HepG2 (cell line): Measurements from ENCODE around the gene RAET1E. TPM values are rescaled to one million over a fixed set of nuclear protein-coding genes. Genes with fewer than 3 reads are reported as not detected.
A peak's percentile ranks its signal among the peaks of the same experiment; 100 is the strongest.
"Not testable (repeated sequence)": the region's sequence is repeated elsewhere in the genome, so short reads cannot be mapped to it uniquely, and the experiment has no call there.

Experiments used
- ATAC-seq: fragments of 200-7000 bp; cut with Tn5 transposase; 3 replicates; pipeline ENCODE4 v1.9.1; 2020; ENCODE audit warnings: mild to moderate bottlenecking, moderate library complexity
- BruUV-seq: library from RNA; stranded (reverse); fragments of 400-500 nt; replicated peaks from 2 replicates; lab custom pipeline; 2021; lab: Mats Ljungman, UMichigan
- CTCF ChIA-PET: fragments of 300-600 bp; formaldehyde crosslinking; extraction: SDS; loops from one replicate; lab custom pipeline; 2021; ENCODE audit warnings: low total read pairs, inconsistent platforms, low intra/inter-chr PET ratio; lab: Yijun Ruan, JAX
- POLR2A ChIA-PET: fragments of 350-600 bp; sonication (Branson Sonifier 250); formaldehyde crosslinking; loops from one replicate; lab custom pipeline; 2020; ENCODE audit warnings: antibody characterized with exemption, inconsistent platforms; lab: Yijun Ruan, JAX
- DNase-seq: peaks from one replicate; pipeline ENCODE4 v3.0.0-alpha.2; 2015; ENCODE audit warnings: low spot score
- FAIRE-seq: peaks from 3 replicates; lab custom pipeline; 2011; peaks lifted over from hg19 to GRCh38; lab: Jason Lieb, UNC
- H2AFZ ChIP-seq: one replicate; pipeline ENCODE4 v1.6.1; 2011; ENCODE audit warnings: low read length, inconsistent platforms
- H3K27ac ChIP-seq: fragments of 300-600 bp; 3 replicates; pipeline ENCODE4 v1.8.0; 2011; ENCODE audit warnings: mixed run types, mild to moderate bottlenecking, mixed read lengths, low read length, inconsistent platforms; ENCODE audit not compliant: insufficient read depth; ENCODE audit errors: extremely low read length
- H3K27me3 ChIP-seq, 2 experiments: fragments of 200-600 bp in 1 of 2; 2 replicates in 1 of 2; 3 replicates in 1 of 2; pipeline versions ENCODE4 v1.6.0 to v1.8.0; 2011; ENCODE audit warnings: low read length in 2 of 2, mild to moderate bottlenecking in 2 of 2, moderate library complexity in 2 of 2, inconsistent platforms in 1 of 2; ENCODE audit not compliant: insufficient read depth in 2 of 2, control insufficient read depth in 1 of 2
- H3K36me3 ChIP-seq, 2 experiments: fragments of 200-600 bp in 1 of 2; replicated peaks in 1 of 2; 2 replicates in 1 of 2; 3 replicates in 1 of 2; pipeline versions ENCODE4 v1.5.1 to v1.8.0; 2011; ENCODE audit warnings: low read length in 2 of 2, inconsistent platforms in 1 of 2; ENCODE audit not compliant: insufficient read depth in 2 of 2, control insufficient read depth in 1 of 2
- H3K4me1 ChIP-seq: 2 replicates; pipeline ENCODE4 v1.5.1; 2012; ENCODE audit warnings: low read length, inconsistent platforms; ENCODE audit not compliant: insufficient read depth
- H3K4me2 ChIP-seq: 2 replicates; pipeline ENCODE4 v1.6.0; 2011; ENCODE audit warnings: low read depth, low read length, inconsistent platforms
- H3K4me3 ChIP-seq, 3 experiments: fragments of 200-600 bp in 1 of 3; sonication (generic), shearing (Covaris generic) in 1 of 3; replicated peaks in 1 of 3; 2 replicates each; pipeline ENCODE4 v1.5.1; 2011 to 2016; ENCODE audit warnings: low read length in 3 of 3, inconsistent platforms in 2 of 3, low read depth in 2 of 3, mild to moderate bottlenecking in 2 of 3, control low read depth in 1 of 3, mixed read lengths in 1 of 3; ENCODE audit not compliant: insufficient read depth in 1 of 3
- H3K79me2 ChIP-seq: one replicate; pipeline ENCODE4 v1.6.1; 2011; ENCODE audit warnings: low read length, inconsistent platforms; ENCODE audit not compliant: insufficient read depth
- H3K9ac ChIP-seq: 2 replicates; pipeline ENCODE4 v1.6.0; 2011; ENCODE audit warnings: mild to moderate bottlenecking, low read depth, low read length, inconsistent platforms; ENCODE audit not compliant: insufficient read depth
- H3K9me3 ChIP-seq: 2 replicates; pipeline ENCODE4 v1.5.1; 2012; ENCODE audit warnings: mild to moderate bottlenecking, low read length
- H4K20me1 ChIP-seq: 2 replicates; pipeline ENCODE4 v1.6.0; 2011; ENCODE audit warnings: inconsistent platforms, mild to moderate bottlenecking, low read length, moderate library complexity; ENCODE audit not compliant: insufficient read depth
- E2F2 ChIP-seq: sonication (generic); formaldehyde crosslinking; IDR thresholded peaks from 2 replicates; pipeline ENCODE4 v1.4.0; 2020; ENCODE audit warnings: missing genetic modification reagents, borderline replicate concordance
- GRHL1 ChIP-seq: sonication (generic); formaldehyde crosslinking; conservative IDR thresholded peaks from 2 replicates; pipeline ENCODE4 v1.8.0; 2022; ENCODE audit warnings: missing genetic modification reagents
- HES4 ChIP-seq: sonication (generic); formaldehyde crosslinking; IDR thresholded peaks from 2 replicates; pipeline ENCODE4 v1.9.0; 2021; ENCODE audit warnings: mild to moderate bottlenecking, missing genetic modification reagents, borderline replicate concordance
- MEIS2 ChIP-seq: sonication (generic); formaldehyde crosslinking; IDR thresholded peaks from 2 replicates; pipeline ENCODE4 v1.9.0; 2021; ENCODE audit warnings: mild to moderate bottlenecking, missing genetic modification reagents
- MYC ChIP-seq: sonication (generic); formaldehyde crosslinking; IDR thresholded peaks from 2 replicates; pipeline ENCODE4 v1.9.0; 2021; ENCODE audit warnings: missing genetic modification reagents, borderline replicate concordance
- NBN ChIP-seq: fragments of 450-650 bp; conservative IDR thresholded peaks from 2 replicates; pipeline ENCODE4 v1.6.1; 2017
- NCOA5 ChIP-seq: sonication (generic); formaldehyde crosslinking; IDR thresholded peaks from 2 replicates; pipeline ENCODE4 v1.4.0; 2020; ENCODE audit warnings: missing genetic modification reagents
- NR2F6 ChIP-seq, 2 experiments: IDR thresholded peaks; 2 replicates each; pipeline ENCODE4 v1.6.1; 2016; ENCODE audit warnings: antibody characterized with exemption in 1 of 2, mild to moderate bottlenecking in 1 of 2
- PLRG1 ChIP-seq: fragments of 450-650 bp; conservative IDR thresholded peaks from 2 replicates; pipeline ENCODE4 v1.6.1; 2016
- RAD51 ChIP-seq: fragments of 450-650 bp; IDR thresholded peaks from 2 replicates; pipeline ENCODE4 v1.6.1; 2016; ENCODE audit warnings: borderline replicate concordance
- REXO4 ChIP-seq: sonication (generic); formaldehyde crosslinking; IDR thresholded peaks from 2 replicates; pipeline ENCODE4 v1.8.0; 2022; ENCODE audit warnings: missing genetic modification reagents, mild to moderate bottlenecking, borderline replicate concordance
- RORA ChIP-seq: sonication (generic); formaldehyde crosslinking; IDR thresholded peaks from 2 replicates; pipeline ENCODE4 v1.5.0; 2020; ENCODE audit warnings: mild to moderate bottlenecking, missing genetic modification reagents, moderate library complexity
- ZBTB21 ChIP-seq: sonication (generic); formaldehyde crosslinking; IDR thresholded peaks from 2 replicates; pipeline ENCODE4 v1.4.0; 2020; ENCODE audit warnings: missing genetic modification reagents
- ZNF558 ChIP-seq: sonication (generic); formaldehyde crosslinking; IDR thresholded peaks from 2 replicates; pipeline ENCODE4 v1.9.0; 2022; ENCODE audit warnings: mild to moderate bottlenecking, missing genetic modification reagents, borderline replicate concordance
- ZNF569 ChIP-seq: sonication (generic); formaldehyde crosslinking; IDR thresholded peaks from 2 replicates; pipeline ENCODE4 v1.5.0; 2020; ENCODE audit warnings: mild to moderate bottlenecking, missing genetic modification reagents, moderate library complexity, borderline replicate concordance
- ZNF607 ChIP-seq: sonication (generic); formaldehyde crosslinking; IDR thresholded peaks from 2 replicates; pipeline ENCODE4 v1.5.1; 2020; ENCODE audit warnings: missing genetic modification reagents, mild to moderate bottlenecking, borderline replicate concordance
- ZNF781 ChIP-seq: sonication (generic); formaldehyde crosslinking; IDR thresholded peaks from 2 replicates; pipeline ENCODE4 v1.5.1; 2020; ENCODE audit warnings: borderline replicate concordance, mild to moderate bottlenecking, missing genetic modification reagents; ENCODE audit errors: not compliant biosample characterization
- WGBS: methylation state at CpG from one replicate; pipeline ENCODE4 v1.1.6; 2017; ENCODE audit warnings: low lambda C conversion rate; 5-methylcytosine and 5-hydroxymethylcytosine counted together
- in situ Hi-C: cut with HindIII; loops from 2 replicates; pipeline ENCODE4 v1.10.0; 2017; ENCODE audit warnings: low pct_unique_long_range_greater_than_20kb; ENCODE audit not compliant: extremely low pct_ligation_motif_present
- intact Hi-C: fragments of 100-400 bp; cut with micrococcal nuclease; formaldehyde crosslinking; loops from one replicate; pipeline ENCODE4 v1.10.0; 2022; ENCODE audit not compliant: unreplicated experiment
- polyA plus RNA-seq, 8 experiments: library from polyadenylated mRNA; depleted of rRNA in 3 of 8; stranded (reverse) in 7 of 8; unstranded in 1 of 8; fragments of >200 nt; fragmentation: Illumina TruSeq in 4 of 8; extraction: Trizol in 4 of 8; gene quantifications; 2 replicates each; pipeline versions ENCODE4 v1.2.1 to v1.2.3, GENCODE V29; 2011 to 2016; ENCODE audit warnings: low read depth in 4 of 8, missing spikeins in 1 of 8, mixed read lengths in 1 of 8; ENCODE audit not compliant: insufficient read depth in 1 of 8
- total RNA-seq, 5 experiments: library from RNA; depleted of rRNA; stranded (reverse); fragments of >200 nt; fragmentation: Illumina TruSeq; extraction: Trizol; gene quantifications; 2 replicates each; pipeline ENCODE4 v1.2.3, GENCODE V29; 2016; ENCODE audit warnings: low read depth in 1 of 5

Gene RAET1E
- total and polyA plus RNA-seq, 2 of the 13 experiments (the other 11 are each of a cell fraction or from before 2014, with no cell fraction given), result not detected

- intact Hi-C loops, FAIRE-seq, H3K36me3 ChIP-seq, DNase-seq, H4K20me1 ChIP-seq, CTCF ChIA-PET, H3K9me3 ChIP-seq, H2AFZ ChIP-seq, H3K79me2 ChIP-seq, ATAC-seq, BruUV-seq, H3K27ac ChIP-seq, H3K9ac ChIP-seq, POLR2A ChIA-PET: not testable (repeated sequence)
- H3K27me3 ChIP-seq, result peaks cover 13 to 75% of the 10 kb centered on the region in 2 experiments
- 56% methylated on average over 5 of the region's 5 CpGs for WGBS
- TF ChIP-seq RAD51, result peak; percentile 43; the same call in 1 of the 2 replicates
- 0 out of 2 replicates have a peak, but pooled peaks have one; percentile 7 for TF ChIP-seq MYC (CRISPR knock-in tag)
- H3K4me1 ChIP-seq, result peaks cover 34% of the 10 kb centered on the region
- in situ Hi-C loops, result loop anchor here (5.0 kb wide), 2 partner anchors 80 to 200 kb away; no protein-coding TSS in a partner anchor
- H3K4me3 ChIP-seq, result peak overlapping the region in 1 of 3 experiments; percentile 70; a peak in 1 of 6 replicates
- H3K4me2 ChIP-seq, result peak overlapping the region; percentile 79; the same call in 1 of the 2 replicates
These were observed 24.2 kb upstream of the RAET1E start for GRCh38 chr6:149922091-149922490.

GRCh38 chr6:149921361-149921760, 23.4 kb upstream of the RAET1E start:
- ATAC-seq, result no peak
- no peak for FAIRE-seq
- no peak overlapping the region for H3K4me2 ChIP-seq
- intact Hi-C loops, result no loop called here
- CTCF ChIA-PET, result no interaction called here
- no peak overlapping the region for H3K9ac ChIP-seq
- no peaks in the 10 kb centered on the region for H3K79me2 ChIP-seq
- WGBS, result 37% methylated on average over 6 of the region's 6 CpGs
- POLR2A ChIA-PET, result no interaction called here
- in situ Hi-C loops, result loop anchor here (5.0 kb wide), 2 partner anchors 79 to 199 kb away; no protein-coding TSS in a partner anchor
- DNase-seq, result no peak
- H4K20me1 ChIP-seq, result no peaks in the 10 kb centered on the region
- H3K27me3 ChIP-seq, result peaks cover 13 to 76% of the 10 kb centered on the region in 2 experiments
- no peak overlapping the region for H3K4me3 ChIP-seq
- TF ChIP-seq HES4, result no peak
- no peak for TF ChIP-seq NCOA5 (CRISPR knock-in tag)
- TF ChIP-seq ZNF569 (CRISPR knock-in tag), result no peak
- no peak for TF ChIP-seq NBN
- no peak for TF ChIP-seq PLRG1
- TF ChIP-seq MEIS2 (CRISPR knock-in tag), result no peak
- no peak for TF ChIP-seq ZNF781
- no peak for TF ChIP-seq ZNF607 (CRISPR knock-in tag)
- no peak for TF ChIP-seq REXO4 (CRISPR knock-in tag)
- no peak for TF ChIP-seq E2F2
- TF ChIP-seq GRHL1, result no peak
- no peak for TF ChIP-seq ZNF558
- no peak for TF ChIP-seq RORA (CRISPR knock-in tag)
- no peak for TF ChIP-seq NR2F6 (IDR thresholded peaks at IDR 0.05)
- TF ChIP-seq NR2F6 (CRISPR knock-in tag; IDR thresholded peaks at IDR 0.05), result no peak
- TF ChIP-seq ZBTB21 (CRISPR knock-in tag), result no peak
- H3K36me3 ChIP-seq, result no peaks in the 10 kb centered on the region
- H3K27ac ChIP-seq, result no peak overlapping the region
- H3K9me3 ChIP-seq, result no peaks in the 10 kb centered on the region
- H3K4me1 ChIP-seq, result peaks cover 31% of the 10 kb centered on the region
- H2AFZ ChIP-seq, result no peak overlapping the region
- no TSS peak for BruUV-seq
